ENCODE data around the gene SOX15.

GRCh38 chr17:7592422-7593021, 2.6 kb upstream of the SOX15 start:
- TF ChIP-seq CTCF (IDR thresholded peaks at IDR 0.05; ENCODE audit: borderline replicate concordance, extremely low read depth, low read length, poor library complexity, severe bottlenecking) = no peak
- TF ChIP-seq EZH2 (IDR thresholded peaks at IDR 0.05; ENCODE audit: borderline replicate concordance, low read depth, low read length, severe bottlenecking) = no peak

Data from DND-41 (cell line).